Chondrocyte (in vitro differentiated cells): ENCODE data around the gene WDR87. TPM values are rescaled to one million over a fixed set of nuclear protein-coding genes. Genes with fewer than 3 reads are reported as not detected.

ENCODE experiments used
- DNase-seq: peaks from one replicate; pipeline ENCODE4 v3.0.0; 2021; ENCODE audit warnings: mixed read lengths, low spot score
- H3K27ac Mint-ChIP-seq: one replicate; pipeline ENCODE4 v1.8.0; 2021; ENCODE audit warnings: mild to moderate bottlenecking, moderate library complexity, mixed read lengths; ENCODE audit not compliant: unreplicated experiment
- H3K27me3 Mint-ChIP-seq: 2 replicates; pipeline ENCODE4 v1.8.0; 2021; ENCODE audit warnings: low read depth, mixed read lengths
- H3K36me3 Mint-ChIP-seq: 2 replicates; pipeline ENCODE4 v1.8.0; 2021; ENCODE audit warnings: low read depth, mixed read lengths
- H3K4me1 Mint-ChIP-seq: 2 replicates; pipeline ENCODE4 v1.8.0; 2021; ENCODE audit warnings: low read depth, mild to moderate bottlenecking, mixed read lengths
- H3K4me3 Mint-ChIP-seq: one replicate; pipeline ENCODE4 v1.8.0; 2021; ENCODE audit warnings: mild to moderate bottlenecking, moderate library complexity, mixed read lengths; ENCODE audit not compliant: unreplicated experiment
- H3K9me3 Mint-ChIP-seq: 2 replicates; pipeline ENCODE4 v1.8.0; 2021; ENCODE audit warnings: low read depth, mixed read lengths
- CTCF ChIP-seq: fragments of 200-600 bp; sonication (generic); IDR thresholded peaks from 2 replicates; pipeline ENCODE4 v1.5.0; 2021; ENCODE audit warnings: antibody characterized with exemption, mild to moderate bottlenecking, moderate library complexity
- total RNA-seq: library from RNA; stranded (reverse); gene quantifications from 3 replicates; pipeline ENCODE4 v1.2.1, GENCODE V29; 2021

The WDR87 gene
- total RNA-seq, 1 donor from 2014 or later, result not detected

DNA sequence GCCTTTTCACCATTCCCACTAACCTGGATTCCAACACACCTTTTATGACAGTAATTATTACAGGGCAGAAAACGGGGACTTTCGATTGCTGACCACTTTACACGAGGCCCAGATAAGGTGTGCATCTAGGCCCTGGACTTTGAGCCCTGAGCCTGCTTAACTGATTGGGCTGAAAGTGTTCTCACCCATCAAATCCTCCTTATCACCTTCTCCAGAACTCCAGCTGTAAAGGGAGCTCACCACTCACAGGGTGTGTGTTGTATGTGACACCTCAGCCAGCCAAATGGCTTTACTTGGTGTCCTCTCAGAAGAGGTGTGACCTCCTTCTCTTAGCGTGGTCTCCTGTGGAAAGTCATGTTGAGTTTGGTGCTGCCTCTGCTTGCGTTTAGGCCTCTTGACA, 37.1 kb upstream of the WDR87 start:
- H3K27me3 Mint-ChIP-seq, result no peaks in the 10 kb centered on the region
- no peaks in the 10 kb centered on the region for H3K9me3 Mint-ChIP-seq
- no peak overlapping the region for H3K27ac Mint-ChIP-seq
- TF ChIP-seq CTCF, result no peak
- H3K36me3 Mint-ChIP-seq, result peaks cover 2% of the 10 kb centered on the region
- DNase-seq, result no peak
- H3K4me1 Mint-ChIP-seq, result no peaks in the 10 kb centered on the region
- no peak overlapping the region for H3K4me3 Mint-ChIP-seq

GRCh38 chr19:37942516-37942902, 36.1 kb upstream of the WDR87 start:
- Mint-ChIP-seq H3K27me3 (no peaks in the 10 kb centered on the region), H3K4me1 (no peaks in the 10 kb centered on the region), H3K36me3 (peaks cover 2% of the 10 kb centered on the region), H3K4me3 (no peak overlapping the region), H3K27ac (no peak overlapping the region), H3K9me3 (no peaks in the 10 kb centered on the region)
- no peak for TF ChIP-seq CTCF
- DNase-seq, result no peak

- H3K9me3 Mint-ChIP-seq, result no peaks in the 10 kb centered on the region
- H3K36me3 Mint-ChIP-seq, result peaks cover 2% of the 10 kb centered on the region
- no peaks in the 10 kb centered on the region for H3K4me1 Mint-ChIP-seq
- H3K27me3 Mint-ChIP-seq, result no peaks in the 10 kb centered on the region
- no peak overlapping the region for H3K27ac Mint-ChIP-seq
- no peak for DNase-seq
- H3K4me3 Mint-ChIP-seq, result no peak overlapping the region
- TF ChIP-seq CTCF, result no peak
Measured at GRCh38 chr19:37941782-37942515, 35.6 kb upstream of the WDR87 start.

DNA sequence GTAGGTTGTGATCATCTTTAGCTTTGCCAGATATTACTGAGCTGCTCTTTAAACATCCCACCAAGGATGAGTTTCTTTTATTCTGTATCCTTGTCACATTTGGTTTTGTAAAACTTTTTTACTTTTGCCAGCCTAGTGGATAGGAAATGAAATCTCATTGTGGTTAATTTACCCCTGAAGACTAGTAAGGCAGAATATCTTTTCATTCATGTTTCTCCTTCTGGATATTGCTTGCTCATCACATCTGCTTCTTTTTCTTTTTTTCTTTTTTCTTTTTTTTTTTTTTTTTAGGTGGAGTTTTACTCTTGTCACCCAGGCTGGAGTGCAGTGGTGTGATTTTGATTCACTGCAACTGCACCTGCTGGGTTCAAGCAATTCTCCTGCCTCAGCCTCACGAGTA, 32.0 kb upstream of the WDR87 start:
- no peak overlapping the region for H3K4me3 Mint-ChIP-seq
- no peak for TF ChIP-seq CTCF
- no peak for DNase-seq
- H3K36me3 Mint-ChIP-seq, result peaks cover 2% of the 10 kb centered on the region
- H3K27me3 Mint-ChIP-seq, result no peaks in the 10 kb centered on the region
- peaks cover 14% of the 10 kb centered on the region for H3K4me1 Mint-ChIP-seq
- peaks cover 2% of the 10 kb centered on the region for H3K9me3 Mint-ChIP-seq
- H3K27ac Mint-ChIP-seq, result no peak overlapping the region

- Mint-ChIP-seq H3K36me3 (peaks cover 2% of the 10 kb centered on the region), H3K9me3 (peaks cover 2% of the 10 kb centered on the region), H3K4me1 (peaks cover 29% of the 10 kb centered on the region), H3K27me3 (no peaks in the 10 kb centered on the region), H3K27ac (no peak overlapping the region), H3K4me3 (no peak overlapping the region)
- no peak for TF ChIP-seq CTCF
- no peak for DNase-seq
Measured at GRCh38 chr19:37936886-37937285, 30.5 kb upstream of the WDR87 start.
